NB4 (cell line): ENCODE results near the gene SLC39A8.

Experiments used
- CTCF ChIP-seq: IDR thresholded peaks from one replicate; pipeline ENCODE4 v1.5.1; 2012; ENCODE audit warnings: low read depth, low read length
- POLR2A ChIP-seq: IDR thresholded peaks from 2 replicates; pipeline ENCODE4 v1.6.1; 2011; ENCODE audit warnings: mild to moderate bottlenecking; ENCODE audit not compliant: insufficient read length; ENCODE audit errors: extremely low read depth

GRCh38 chr4:102326951-102327350 lies 18.3 kb downstream of the SLC39A8 start:
- no peak for TF ChIP-seq CTCF
- no peak for TF ChIP-seq POLR2A
